Keratinocyte (primary cell): ENCODE measurements around the gene CALCOCO1.

Experiments
- EZH2 ChIP-seq: IDR thresholded peaks from one replicate; pipeline ENCODE4 v1.6.1; 2012; ENCODE audit warnings: inconsistent platforms, mild to moderate bottlenecking, low read length, moderate library complexity
- TF ChIP-seq, protein P1 (sequence below), 3 experiments: IDR thresholded peaks in 1 of 3; conservative IDR thresholded peaks in 1 of 3; optimal IDR thresholded peaks in 1 of 3; 2 replicates in 2 of 3; 3 replicates in 1 of 3; pipeline versions ENCODE3 to v1.5.1; 2011; ENCODE audit warnings: low read length in 3 of 3, mild to moderate bottlenecking in 3 of 3, moderate library complexity in 2 of 3, control low read depth in 1 of 3, inconsistent platforms in 1 of 3; ENCODE audit not compliant: insufficient read depth in 2 of 3; ENCODE audit errors: extremely low read depth in 1 of 3

DNA sequence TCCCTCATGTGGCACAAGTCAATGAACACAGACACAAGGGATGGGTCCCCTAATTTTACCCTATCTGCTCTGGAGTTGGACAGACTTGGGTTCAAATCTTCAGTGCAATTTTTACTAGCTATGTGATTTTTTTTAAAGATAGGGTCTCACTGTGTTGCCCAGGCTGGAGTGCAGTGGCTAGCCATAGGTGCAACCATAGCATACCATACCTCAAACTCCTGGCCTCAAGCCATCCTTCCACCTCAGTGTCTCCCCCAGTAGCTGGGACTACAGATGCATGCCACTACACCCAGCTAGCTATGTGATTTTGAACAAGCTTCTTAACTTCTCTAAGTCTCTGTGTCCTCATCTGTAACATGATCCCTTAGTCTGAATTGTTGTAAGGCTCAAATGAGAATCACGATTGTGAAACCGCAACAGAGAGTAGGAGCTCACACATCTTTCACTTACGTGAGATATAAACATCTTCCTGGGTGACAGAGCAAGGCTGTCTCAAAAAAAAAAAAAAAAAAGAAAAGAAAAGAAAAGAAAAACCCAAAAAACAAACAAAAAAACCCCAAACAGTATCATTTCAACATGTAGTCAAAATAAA, 4.7 kb downstream of the CALCOCO1 start:
- TF ChIP-seq EZH2: no peak
- TF ChIP-seq, protein P1, sequence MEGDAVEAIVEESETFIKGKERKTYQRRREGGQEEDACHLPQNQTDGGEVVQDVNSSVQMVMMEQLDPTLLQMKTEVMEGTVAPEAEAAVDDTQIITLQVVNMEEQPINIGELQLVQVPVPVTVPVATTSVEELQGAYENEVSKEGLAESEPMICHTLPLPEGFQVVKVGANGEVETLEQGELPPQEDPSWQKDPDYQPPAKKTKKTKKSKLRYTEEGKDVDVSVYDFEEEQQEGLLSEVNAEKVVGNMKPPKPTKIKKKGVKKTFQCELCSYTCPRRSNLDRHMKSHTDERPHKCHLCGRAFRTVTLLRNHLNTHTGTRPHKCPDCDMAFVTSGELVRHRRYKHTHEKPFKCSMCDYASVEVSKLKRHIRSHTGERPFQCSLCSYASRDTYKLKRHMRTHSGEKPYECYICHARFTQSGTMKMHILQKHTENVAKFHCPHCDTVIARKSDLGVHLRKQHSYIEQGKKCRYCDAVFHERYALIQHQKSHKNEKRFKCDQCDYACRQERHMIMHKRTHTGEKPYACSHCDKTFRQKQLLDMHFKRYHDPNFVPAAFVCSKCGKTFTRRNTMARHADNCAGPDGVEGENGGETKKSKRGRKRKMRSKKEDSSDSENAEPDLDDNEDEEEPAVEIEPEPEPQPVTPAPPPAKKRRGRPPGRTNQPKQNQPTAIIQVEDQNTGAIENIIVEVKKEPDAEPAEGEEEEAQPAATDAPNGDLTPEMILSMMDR (optimal IDR thresholded peaks at IDR 0.05 in 1 of 3, IDR thresholded peaks at IDR 0.05 in 1 of 3, conservative IDR thresholded peaks at IDR 0.05 in 1 of 3; ENCODE audit: extremely low read depth in 1 of 3, insufficient read depth in 2 of 3, low read length in 3 of 3): no peak
